Activated naive CD4-positive, alpha-beta T cell treated with anti-CD3 and anti-CD28 coated beads, Interleukin-2, amount 10 ng/mL, durations not matched to agents 7 days and 5 days (primary cell): ENCODE measurements around the gene KCNAB1.
A peak's percentile ranks its signal among the peaks of the same experiment; 100 is the strongest.

Source experiments
- CTCF ChIA-PET: fragments of 350-600 bp; sonication (Branson Sonifier 250); formaldehyde crosslinking; loops from one replicate; lab custom pipeline; 2021; ENCODE audit warnings: antibody characterized with exemption; lab: Charles Lee
- DNase-seq: peaks from one replicate; pipeline ENCODE4 v3.0.0-alpha.2; 2020
- H3K27ac Mint-ChIP-seq: one replicate; pipeline ENCODE4 v1.8.0; 2021; ENCODE audit warnings: mild to moderate bottlenecking, moderate library complexity, mixed read lengths
- H3K27me3 Mint-ChIP-seq: one replicate; pipeline ENCODE4 v1.8.0; 2021; ENCODE audit warnings: mild to moderate bottlenecking, mixed read lengths
- H3K36me3 Mint-ChIP-seq: one replicate; pipeline ENCODE4 v1.8.0; 2021; ENCODE audit warnings: mixed read lengths
- H3K4me1 Mint-ChIP-seq: one replicate; pipeline ENCODE4 v1.8.0; 2021; ENCODE audit warnings: mixed read lengths
- H3K4me3 Mint-ChIP-seq: one replicate; pipeline ENCODE4 v1.8.0; 2021; ENCODE audit warnings: mild to moderate bottlenecking, moderate library complexity, mixed read lengths
- H3K9me3 Mint-ChIP-seq: one replicate; pipeline ENCODE4 v1.8.0; 2021; ENCODE audit warnings: mixed read lengths

Gene KCNAB1

GRCh38 chr3:156492801-156493261, 372.5 kb downstream of the KCNAB1 start:
- H3K9me3 Mint-ChIP-seq, result peaks cover 4% of the 10 kb centered on the region

GRCh38 chr3:156493887-156494286, 373.5 kb downstream of the KCNAB1 start:
- CTCF ChIA-PET, result no interaction called here
- H3K27ac Mint-ChIP-seq, result no peak overlapping the region
- DNase-seq, result no peak
- peaks cover 1% of the 10 kb centered on the region for H3K36me3 Mint-ChIP-seq
- H3K4me1 Mint-ChIP-seq, result no peaks in the 10 kb centered on the region
- peaks cover 5% of the 10 kb centered on the region for H3K9me3 Mint-ChIP-seq
- H3K4me3 Mint-ChIP-seq, result no peak overlapping the region
- H3K27me3 Mint-ChIP-seq, result peaks cover 10% of the 10 kb centered on the region

More at GRCh38 chr3:156492801-156493261, 372.5 kb downstream of the KCNAB1 start:
- no peak overlapping the region for H3K27ac Mint-ChIP-seq
- CTCF ChIA-PET, result interaction anchor here (1.6 kb wide), 1 partner anchor 15 kb away, joined by 4 read pairs; no protein-coding TSS in a partner anchor
- H3K36me3 Mint-ChIP-seq, result peaks cover 1% of the 10 kb centered on the region
- H3K4me3 Mint-ChIP-seq, result no peak overlapping the region
- H3K4me1 Mint-ChIP-seq, result no peaks in the 10 kb centered on the region
- no peak for DNase-seq
- peaks cover 10% of the 10 kb centered on the region for H3K27me3 Mint-ChIP-seq

GRCh38 chr3:156495816-156496215, 375.4 kb downstream of the KCNAB1 start:
- Mint-ChIP-seq H3K27me3 (peaks cover 15% of the 10 kb centered on the region), H3K9me3 (peaks cover 5% of the 10 kb centered on the region), H3K36me3 (peaks cover 1% of the 10 kb centered on the region), H3K27ac (no peak overlapping the region), H3K4me1 (no peaks in the 10 kb centered on the region), H3K4me3 (no peak overlapping the region)
- CTCF ChIA-PET, result no interaction called here
- DNase-seq, result no peak

- Mint-ChIP-seq H3K27me3 (peaks cover 16% of the 10 kb centered on the region), H3K4me1 (no peaks in the 10 kb centered on the region), H3K27ac (no peak overlapping the region), H3K9me3 (peaks cover 5% of the 10 kb centered on the region), H3K4me3 (no peak overlapping the region), H3K36me3 (peaks cover 1% of the 10 kb centered on the region)
- CTCF ChIA-PET, result interaction anchor here (0.7 to 1.3 kb wide), 2 partner anchors 12 to 30 kb away, joined by 3 to 4 read pairs; no protein-coding TSS in a partner anchor
- DNase-seq, result no peak
These were observed 376.9 kb downstream of the KCNAB1 start for GRCh38 chr3:156497326-156497725.

GRCh38 chr3:156498307-156498706, 377.9 kb downstream of the KCNAB1 start:
- Mint-ChIP-seq H3K4me3 (no peak overlapping the region), H3K27ac (no peak overlapping the region), H3K27me3 (peaks cover 14% of the 10 kb centered on the region), H3K36me3 (peaks cover 1% of the 10 kb centered on the region), H3K9me3 (peaks cover 5% of the 10 kb centered on the region), H3K4me1 (peaks cover 3% of the 10 kb centered on the region)
- no peak for DNase-seq
- CTCF ChIA-PET, result interaction anchor here (0.8 to 1.0 kb wide), 2 partner anchors 10 to 14 kb away, joined by 3 read pairs; no protein-coding TSS in a partner anchor

GRCh38 chr3:156507285-156507684, 386.9 kb downstream of the KCNAB1 start:
- Mint-ChIP-seq H3K27me3 (peaks cover 33% of the 10 kb centered on the region), H3K4me1 (peaks cover 13% of the 10 kb centered on the region), H3K4me3 (no peak overlapping the region), H3K27ac (no peak overlapping the region), H3K36me3 (no peaks in the 10 kb centered on the region), H3K9me3 (no peaks in the 10 kb centered on the region)
- CTCF ChIA-PET, result interaction anchor here (1.0 to 10.3 kb wide), 7 partner anchors 15 to 630 kb away, joined by 3 to 121 read pairs (median 13); no protein-coding TSS in a partner anchor
- DNase-seq, result no peak

- no peak overlapping the region for H3K4me3 Mint-ChIP-seq
- H3K36me3 Mint-ChIP-seq, result no peaks in the 10 kb centered on the region
- peaks cover 25% of the 10 kb centered on the region for H3K27me3 Mint-ChIP-seq
- CTCF ChIA-PET, result interaction anchor here (0.6 to 10.3 kb wide), 24 partner anchors 10 to 627 kb away, joined by 3 to 121 read pairs (median 4); no protein-coding TSS in a partner anchor
- H3K9me3 Mint-ChIP-seq, result no peaks in the 10 kb centered on the region
- H3K27ac Mint-ChIP-seq, result no peak overlapping the region
- H3K4me1 Mint-ChIP-seq, result peaks cover 19% of the 10 kb centered on the region
- no peak for DNase-seq
These were observed 389.1 kb downstream of the KCNAB1 start for GRCh38 chr3:156509189-156510174.

GRCh38 chr3:156511987-156512677, 391.8 kb downstream of the KCNAB1 start:
- peak overlapping the region; percentile 69 for H3K27ac Mint-ChIP-seq
- no peaks in the 10 kb centered on the region for H3K9me3 Mint-ChIP-seq
- H3K4me1 Mint-ChIP-seq, result peaks cover 19% of the 10 kb centered on the region
- no peaks in the 10 kb centered on the region for H3K36me3 Mint-ChIP-seq
- CTCF ChIA-PET, result interaction anchor here (0.8 to 10.3 kb wide), 9 partner anchors 12 to 625 kb away, joined by 3 to 121 read pairs (median 4); no protein-coding TSS in a partner anchor
- H3K4me3 Mint-ChIP-seq, result no peak overlapping the region
- H3K27me3 Mint-ChIP-seq, result peaks cover 6% of the 10 kb centered on the region
- peak; percentile 38 for DNase-seq

GRCh38 chr3:156513619-156514018, 393.2 kb downstream of the KCNAB1 start:
- CTCF ChIA-PET, result interaction anchor here (0.6 to 10.3 kb wide), 6 partner anchors 11 to 361 kb away, joined by 3 to 121 read pairs (median 4); no protein-coding TSS in a partner anchor
- Mint-ChIP-seq H3K4me1 (peaks cover 22% of the 10 kb centered on the region), H3K36me3 (no peaks in the 10 kb centered on the region), H3K4me3 (no peak overlapping the region), H3K27me3 (peaks cover 11% of the 10 kb centered on the region), H3K27ac (no peak overlapping the region), H3K9me3 (no peaks in the 10 kb centered on the region)
- no peak for DNase-seq

GRCh38 chr3:156516284-156516683, 395.9 kb downstream of the KCNAB1 start:
- Mint-ChIP-seq H3K4me1 (peaks cover 29% of the 10 kb centered on the region), H3K9me3 (no peaks in the 10 kb centered on the region), H3K4me3 (no peak overlapping the region), H3K27ac (no peak overlapping the region), H3K36me3 (no peaks in the 10 kb centered on the region), H3K27me3 (peaks cover 15% of the 10 kb centered on the region)
- CTCF ChIA-PET, result interaction anchor here (0.7 to 1.8 kb wide), 3 partner anchors 157 to 621 kb away, joined by 4 to 5 read pairs (median 5); no protein-coding TSS in a partner anchor
- DNase-seq, result no peak

- CTCF ChIA-PET, result interaction anchor here (1.7 kb wide), 2 partner anchors 156 to 620 kb away, joined by 5 to 6 read pairs; no protein-coding TSS in a partner anchor
- no peak for DNase-seq
- Mint-ChIP-seq H3K36me3 (no peaks in the 10 kb centered on the region), H3K4me3 (no peak overlapping the region), H3K27ac (no peak overlapping the region), H3K4me1 (peaks cover 22% of the 10 kb centered on the region), H3K9me3 (no peaks in the 10 kb centered on the region), H3K27me3 (peaks cover 15% of the 10 kb centered on the region)
These were observed 396.6 kb downstream of the KCNAB1 start for GRCh38 chr3:156516961-156517360.

GRCh38 chr3:156518726-156519125, 398.3 kb downstream of the KCNAB1 start:
- no peak for DNase-seq

GRCh38 chr3:156519758-156520162, 399.4 kb downstream of the KCNAB1 start:
- peaks cover 12% of the 10 kb centered on the region for H3K9me3 Mint-ChIP-seq
- CTCF ChIA-PET, result interaction anchor here (0.6 to 2.2 kb wide), 4 partner anchors 9 to 368 kb away, joined by 3 to 6 read pairs (median 4); no protein-coding TSS in a partner anchor
- no peak overlapping the region for H3K4me3 Mint-ChIP-seq
- DNase-seq, result no peak
- peaks cover 33% of the 10 kb centered on the region for H3K4me1 Mint-ChIP-seq
- peaks cover 19% of the 10 kb centered on the region for H3K27me3 Mint-ChIP-seq
- H3K36me3 Mint-ChIP-seq, result peaks cover 18% of the 10 kb centered on the region
- no peak overlapping the region for H3K27ac Mint-ChIP-seq

More at GRCh38 chr3:156518726-156519125, 398.3 kb downstream of the KCNAB1 start:
- H3K4me3 Mint-ChIP-seq, result no peak overlapping the region
- peaks cover 10% of the 10 kb centered on the region for H3K36me3 Mint-ChIP-seq
- peaks cover 15% of the 10 kb centered on the region for H3K27me3 Mint-ChIP-seq
- peaks cover 5% of the 10 kb centered on the region for H3K9me3 Mint-ChIP-seq
- H3K27ac Mint-ChIP-seq, result no peak overlapping the region
- H3K4me1 Mint-ChIP-seq, result peaks cover 23% of the 10 kb centered on the region
- CTCF ChIA-PET, result interaction anchor here (1.0 to 2.2 kb wide), 4 partner anchors 8 to 618 kb away, joined by 3 to 6 read pairs (median 4); no protein-coding TSS in a partner anchor
